OCI-LY7 (cell line): ENCODE results near the gene ASB13.

Source experiments
- EZH2phosphoT487 ChIP-seq: fragments of 200-600 bp; sonication (generic); IDR thresholded peaks from 2 replicates; pipeline ENCODE4 v1.6.1; 2018; ENCODE audit warnings: low read depth, borderline replicate concordance, mild to moderate bottlenecking, mixed run types, antibody characterized with exemption, low read length, moderate library complexity, mixed read lengths
- TF ChIP-seq, protein P1 (sequence below): fragments of 200-600 bp; sonication (generic); conservative IDR thresholded peaks from 2 replicates; pipeline ENCODE4 v1.5.1; 2014; ENCODE audit warnings: mild to moderate bottlenecking, antibody characterized with exemption, low read length, moderate library complexity, mixed read lengths

DNA sequence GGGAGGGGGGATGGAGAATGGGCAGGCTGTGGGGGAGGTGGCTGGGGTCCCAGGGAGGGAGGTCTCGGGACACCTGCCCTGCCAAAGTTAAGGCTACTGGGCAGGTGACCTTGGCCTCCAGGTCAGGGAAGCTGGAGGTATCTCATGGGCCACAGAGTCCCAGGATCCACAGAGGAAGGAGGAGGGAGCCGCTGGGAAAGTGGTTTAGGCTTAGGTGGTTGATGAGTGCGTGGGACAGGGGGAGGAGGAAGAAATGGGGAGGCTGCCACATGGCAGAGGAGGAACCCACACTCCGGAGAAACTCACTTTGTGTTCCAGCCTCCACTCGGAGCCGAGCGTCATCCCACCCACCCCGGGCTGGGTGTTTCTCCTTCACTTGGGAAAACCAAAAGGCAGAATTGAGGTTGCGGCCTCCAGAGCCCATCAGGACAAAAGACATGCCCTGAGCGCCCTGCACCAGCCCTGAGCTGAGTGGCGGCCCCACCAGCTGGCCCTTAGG is 46.1 kb downstream of the ASB13 start:
- TF ChIP-seq, protein P1, sequence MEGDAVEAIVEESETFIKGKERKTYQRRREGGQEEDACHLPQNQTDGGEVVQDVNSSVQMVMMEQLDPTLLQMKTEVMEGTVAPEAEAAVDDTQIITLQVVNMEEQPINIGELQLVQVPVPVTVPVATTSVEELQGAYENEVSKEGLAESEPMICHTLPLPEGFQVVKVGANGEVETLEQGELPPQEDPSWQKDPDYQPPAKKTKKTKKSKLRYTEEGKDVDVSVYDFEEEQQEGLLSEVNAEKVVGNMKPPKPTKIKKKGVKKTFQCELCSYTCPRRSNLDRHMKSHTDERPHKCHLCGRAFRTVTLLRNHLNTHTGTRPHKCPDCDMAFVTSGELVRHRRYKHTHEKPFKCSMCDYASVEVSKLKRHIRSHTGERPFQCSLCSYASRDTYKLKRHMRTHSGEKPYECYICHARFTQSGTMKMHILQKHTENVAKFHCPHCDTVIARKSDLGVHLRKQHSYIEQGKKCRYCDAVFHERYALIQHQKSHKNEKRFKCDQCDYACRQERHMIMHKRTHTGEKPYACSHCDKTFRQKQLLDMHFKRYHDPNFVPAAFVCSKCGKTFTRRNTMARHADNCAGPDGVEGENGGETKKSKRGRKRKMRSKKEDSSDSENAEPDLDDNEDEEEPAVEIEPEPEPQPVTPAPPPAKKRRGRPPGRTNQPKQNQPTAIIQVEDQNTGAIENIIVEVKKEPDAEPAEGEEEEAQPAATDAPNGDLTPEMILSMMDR, result no peak
- no peak for TF ChIP-seq EZH2phosphoT487
